MCF 10A (cell line): ENCODE results near the gene ELL2. TPM values are rescaled to one million over a fixed set of nuclear protein-coding genes. Genes with fewer than 3 reads are reported as not detected.

ENCODE experiments used
- BruUV-seq: library from RNA; stranded (reverse); fragments of 400-500 nt; replicated peaks from 2 replicates; lab custom pipeline; 2021; lab: Mats Ljungman, UMichigan
- CTCF ChIA-PET: fragments of 300-600 bp; sonication (Branson Sonifier 250); formaldehyde crosslinking; extraction: SDS; loops from one replicate; lab custom pipeline; 2021; ENCODE audit warnings: antibody characterized with exemption, inconsistent platforms; lab: Yijun Ruan, JAX
- POLR2A ChIA-PET: fragments of 300-600, 350-650 bp; sonication (Branson Sonifier 250); formaldehyde crosslinking; extraction: SDS; loops from one replicate; lab custom pipeline; 2020; ENCODE audit warnings: antibody characterized with exemption, inconsistent platforms; lab: Yijun Ruan, JAX
- DNase-seq: peaks from one replicate; pipeline ENCODE4 v3.0.0-alpha.2; 2018; ENCODE audit not compliant: unreplicated experiment
- H3K27ac Mint-ChIP-seq: one replicate; pipeline ENCODE4 v1.8.0; 2022; ENCODE audit warnings: mild to moderate bottlenecking, low read depth, mixed read lengths; ENCODE audit not compliant: unreplicated experiment
- H3K27me3 Mint-ChIP-seq: one replicate; pipeline ENCODE4 v1.8.0; 2022; ENCODE audit warnings: mixed read lengths; ENCODE audit not compliant: insufficient read depth, unreplicated experiment
- H3K36me3 Mint-ChIP-seq: one replicate; pipeline ENCODE4 v1.8.0; 2022; ENCODE audit warnings: mild to moderate bottlenecking, moderate library complexity, mixed read lengths; ENCODE audit not compliant: insufficient read depth, unreplicated experiment
- H3K4me1 Mint-ChIP-seq: one replicate; pipeline ENCODE4 v1.8.0; 2022; ENCODE audit warnings: mixed read lengths; ENCODE audit not compliant: insufficient read depth, unreplicated experiment
- H3K4me3 Mint-ChIP-seq: one replicate; pipeline ENCODE4 v1.8.0; 2022; ENCODE audit warnings: mild to moderate bottlenecking, moderate library complexity, mixed read lengths; ENCODE audit not compliant: unreplicated experiment
- H3K9me3 Mint-ChIP-seq: one replicate; pipeline ENCODE4 v1.8.0; 2022; ENCODE audit warnings: mixed read lengths; ENCODE audit not compliant: unreplicated experiment
- CTCF ChIP-seq: fragments of 200-600 bp; IDR thresholded peaks from one replicate; pipeline ENCODE4 v1.8.0; 2022; ENCODE audit warnings: antibody characterized with exemption, mild to moderate bottlenecking; ENCODE audit not compliant: unreplicated experiment
- intact Hi-C: fragments of 100-400 bp; cut with micrococcal nuclease; formaldehyde crosslinking; loops from 2 replicates; pipeline ENCODE4 v1.14.1; 2022
- total RNA-seq: library from RNA; stranded (reverse); gene quantifications from 2 replicates; pipeline ENCODE4 v1.2.3, GENCODE V29; 2022

Gene ELL2
- total RNA-seq, 1 experiment from 2014 or later: 147 TPM

GRCh38 chr5:96001262-96001661 lies 39.6 kb upstream of the ELL2 start:
- Mint-ChIP-seq H3K27ac (no peak overlapping the region), H3K4me3 (no peak overlapping the region), H3K27me3 (no peaks in the 10 kb centered on the region), H3K9me3 (peaks cover 7% of the 10 kb centered on the region), H3K4me1 (no peaks in the 10 kb centered on the region), H3K36me3 (no peaks in the 10 kb centered on the region)
- DNase-seq: no peak
- ChIA-PET POLR2A (interaction anchor here (0.6 kb wide), 1 partner anchor 660 kb away, joined by 3 read pairs; no protein-coding TSS in a partner anchor), CTCF (interaction anchor here (1.5 kb wide), 1 partner anchor 22 kb away, joined by 3 read pairs; no protein-coding TSS in a partner anchor)
- BruUV-seq: no TSS peak
- intact Hi-C loops: no loop called here
- no peak for TF ChIP-seq CTCF

GRCh38 chr5:96000308-96000707 lies 38.7 kb upstream of the ELL2 start:
- peaks cover 6% of the 10 kb centered on the region for H3K9me3 Mint-ChIP-seq
- BruUV-seq: no TSS peak
- POLR2A ChIA-PET: no interaction called here
- H3K4me1 Mint-ChIP-seq: no peaks in the 10 kb centered on the region
- intact Hi-C loops: no loop called here
- no peak for TF ChIP-seq CTCF
- DNase-seq: no peak
- CTCF ChIA-PET: no interaction called here
- H3K27me3 Mint-ChIP-seq: no peaks in the 10 kb centered on the region
- H3K4me3 Mint-ChIP-seq: no peak overlapping the region
- H3K36me3 Mint-ChIP-seq: no peaks in the 10 kb centered on the region
- H3K27ac Mint-ChIP-seq: no peak overlapping the region

- ChIA-PET POLR2A (interaction anchor here (0.7 kb wide), 1 partner anchor 381 kb away, joined by 3 read pairs; no protein-coding TSS in a partner anchor), CTCF (no interaction called here)
- no peak for DNase-seq
- Mint-ChIP-seq H3K4me3 (no peak overlapping the region), H3K27ac (no peak overlapping the region), H3K27me3 (no peaks in the 10 kb centered on the region), H3K9me3 (no peaks in the 10 kb centered on the region), H3K4me1 (no peaks in the 10 kb centered on the region), H3K36me3 (no peaks in the 10 kb centered on the region)
- intact Hi-C loops: no loop called here
- BruUV-seq: no TSS peak
- no peak for TF ChIP-seq CTCF
Observed at GRCh38 chr5:95996904-95997723, 35.5 kb upstream of the ELL2 start.

GRCh38 chr5:95995962-95996489 lies 34.4 kb upstream of the ELL2 start:
- H3K27ac Mint-ChIP-seq: no peak overlapping the region
- no peak for DNase-seq
- no peaks in the 10 kb centered on the region for H3K36me3 Mint-ChIP-seq
- intact Hi-C loops: no loop called here
- no peaks in the 10 kb centered on the region for H3K4me1 Mint-ChIP-seq
- H3K27me3 Mint-ChIP-seq: no peaks in the 10 kb centered on the region
- H3K4me3 Mint-ChIP-seq: no peak overlapping the region
- TF ChIP-seq CTCF: no peak
- ChIA-PET CTCF (interaction anchor here (0.9 kb wide), 1 partner anchor 19 kb away, joined by 3 read pairs; no protein-coding TSS in a partner anchor), POLR2A (no interaction called here)
- no TSS peak for BruUV-seq
- no peaks in the 10 kb centered on the region for H3K9me3 Mint-ChIP-seq
